Activated CD4-positive, alpha-beta T cell treated with anti-CD3 and anti-CD28 coated beads for 36 hours (primary cell): Measurements from ENCODE around the gene FMNL1. TPM values are rescaled to one million over a fixed set of nuclear protein-coding genes. Genes with fewer than 3 reads are reported as not detected.
A peak's percentile ranks its signal among the peaks of the same experiment; 100 is the strongest.

Source experiments
- ATAC-seq: fragments of 200-7000 bp; cut with Tn5 transposase; one replicate; pipeline ENCODE4 v1.10.0; 2021; ENCODE audit warnings: mild to moderate bottlenecking, moderate library complexity
- CTCF ChIA-PET: fragments of 350-600 bp; sonication (Branson Sonifier 250); formaldehyde crosslinking; loops from one replicate; lab custom pipeline; 2021; ENCODE audit warnings: antibody characterized with exemption; lab: Charles Lee
- POLR2A ChIA-PET: fragments of 350-600 bp; sonication (Branson Sonifier 250); formaldehyde crosslinking; loops from one replicate; lab custom pipeline; 2021; ENCODE audit warnings: antibody characterized with exemption, inconsistent platforms; lab: Charles Lee
- DNase-seq: peaks from one replicate; pipeline ENCODE4 v3.0.0-alpha.2; 2020
- H3K27ac Mint-ChIP-seq: one replicate; pipeline ENCODE4 v1.8.0; 2021; ENCODE audit warnings: mixed read lengths
- H3K27me3 Mint-ChIP-seq: one replicate; pipeline ENCODE4 v1.8.0; 2021; ENCODE audit warnings: mixed read lengths
- H3K36me3 Mint-ChIP-seq: one replicate; pipeline ENCODE4 v1.8.0; 2021; ENCODE audit warnings: low read depth, mixed read lengths
- H3K4me1 Mint-ChIP-seq: one replicate; pipeline ENCODE4 v1.8.0; 2021; ENCODE audit warnings: mixed read lengths
- H3K4me3 Mint-ChIP-seq: one replicate; pipeline ENCODE4 v1.8.0; 2021; ENCODE audit warnings: mild to moderate bottlenecking, moderate library complexity, mixed read lengths
- H3K9me3 Mint-ChIP-seq: one replicate; pipeline ENCODE4 v1.8.0; 2021; ENCODE audit warnings: low read depth, mixed read lengths
- intact Hi-C, 2 experiments: fragments of 100-400 bp; cut with DNase I in 1 of 2; cut with micrococcal nuclease in 1 of 2; formaldehyde crosslinking; loops; one replicate each; pipeline versions ENCODE4 v1.14.2 to v1.15.1; 2022 to 2024; cut with DNase I, micrococcal nuclease
- total RNA-seq, 2 experiments: library from RNA; stranded (reverse); gene quantifications; one replicate each; pipeline ENCODE4 v1.2.3, GENCODE V29; 2021

Gene FMNL1
- 100 to 1,000 TPM; 268 to 295 TPM for total RNA-seq

DNA sequence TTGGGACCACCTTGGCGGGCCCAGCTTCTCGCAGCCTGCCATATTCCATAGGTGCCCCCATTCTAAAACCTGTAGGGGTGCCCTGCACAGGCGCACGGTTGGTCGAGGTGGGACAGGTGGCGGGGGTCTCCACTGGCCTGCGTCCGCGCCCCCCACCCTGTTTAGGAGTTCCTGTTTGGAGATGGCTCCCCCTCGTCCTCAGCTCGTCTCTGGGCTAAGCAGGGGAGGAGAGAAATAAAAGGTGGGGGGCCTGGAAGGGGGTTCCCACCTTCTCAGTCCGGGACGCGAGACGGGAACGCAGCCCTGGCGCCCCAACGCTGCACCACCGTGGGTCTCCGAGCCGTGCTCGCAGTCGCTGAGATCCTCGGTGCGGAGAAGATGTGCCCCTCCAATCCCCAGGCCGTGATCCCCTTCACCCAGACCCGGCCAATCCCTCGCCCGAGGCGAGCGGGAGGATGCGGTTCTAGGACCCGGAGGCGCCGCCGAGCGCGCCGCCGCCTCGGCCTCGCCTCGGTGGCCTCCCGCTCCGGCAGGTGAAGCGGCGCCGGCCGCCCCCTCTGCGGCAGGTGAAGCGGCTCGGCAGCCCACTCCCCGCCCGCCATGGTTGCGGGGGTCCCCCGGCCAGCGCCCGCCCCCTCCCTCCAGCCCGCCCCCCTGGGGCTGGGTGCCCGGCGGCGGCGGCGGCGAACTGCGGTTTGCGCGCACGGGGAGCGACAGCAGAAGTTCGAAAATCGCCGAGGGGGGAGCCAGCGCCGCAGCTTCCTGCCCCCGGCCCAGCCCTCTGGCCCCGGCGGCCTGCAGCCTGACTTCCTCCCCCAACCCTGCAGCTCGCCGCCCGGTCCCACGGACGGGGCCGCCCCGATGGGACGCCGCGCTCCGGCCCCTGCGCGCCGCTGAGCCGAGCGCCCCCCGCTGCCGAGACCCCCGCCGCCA is at the start of gene FMNL1:
FMNL1 (plus strand) TSS at position 805 of the 933 bp plus-strand sequence. CDS start 240 bp downstream, outside the sequence.
- Mint-ChIP-seq H3K27me3 (no peaks in the 10 kb centered on the region), H3K9me3 (no peaks in the 10 kb centered on the region), H3K4me1 (peaks cover 41% of the 10 kb centered on the region), H3K27ac (peak within 1 kb of the TSS; percentile 100), H3K36me3 (peaks cover 59% of the 10 kb centered on the region), H3K4me3 (peak within 1 kb of the TSS; percentile 94)
- no peak for ATAC-seq
- ChIA-PET POLR2A (interaction anchor here (0.6 to 2.3 kb wide), 4 partner anchors 14 to 252 kb away, joined by 3 to 11 read pairs (median 5); partner anchors contain the start of gene HEXIM1), CTCF (interaction anchor here (0.6 to 9.3 kb wide), 13 partner anchors 12 to 687 kb away, joined by 3 to 334 read pairs (median 8); partner anchors contain the start of gene ACBD4)
- intact Hi-C loops = no loop called here
- DNase-seq = peak; percentile 79

DNA sequence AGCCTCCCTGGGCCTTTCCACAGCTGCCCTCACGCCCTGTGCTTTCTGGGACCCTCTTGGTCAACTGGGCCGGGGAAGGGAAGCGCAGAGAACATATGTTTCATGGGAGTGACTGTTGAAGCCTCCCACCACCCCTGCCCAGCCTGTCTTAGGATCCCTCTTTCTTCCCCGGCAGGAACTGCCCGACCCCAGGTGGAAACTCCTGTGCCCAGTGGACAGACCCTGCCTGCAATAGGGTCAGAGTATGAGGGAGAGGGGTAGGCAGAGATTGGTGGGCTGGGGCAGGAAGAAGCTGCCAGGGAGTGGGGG is 49.5 kb upstream of the FMNL1 start:
- H3K4me3 Mint-ChIP-seq = no peak overlapping the region
- no peaks in the 10 kb centered on the region for H3K9me3 Mint-ChIP-seq
- POLR2A ChIA-PET = interaction anchor here (1.3 to 3.3 kb wide), 2 partner anchors 23 to 37 kb away, joined by 5 to 33 read pairs; partner anchors contain the start of genes ACBD4 and HEXIM1

GRCh38 chr17:45172541-45173286 is 49.0 kb upstream of the FMNL1 start:
- intact Hi-C loops = loop anchor here (1.0 to 2.0 kb wide), 4 partner anchors 11 to 24 kb away; partner anchors contain the start of genes HEXIM1 (in 2 of the 2) and HEXIM2 (in 2 of the 2)
- peak; percentile 88 for ATAC-seq
- DNase-seq = peak; percentile 81
- Mint-ChIP-seq H3K9me3 (no peaks in the 10 kb centered on the region), H3K36me3 (no peaks in the 10 kb centered on the region), H3K27ac (peak overlapping the region; percentile 85), H3K27me3 (no peaks in the 10 kb centered on the region), H3K4me3 (peak overlapping the region; percentile 69), H3K4me1 (peaks cover 23% of the 10 kb centered on the region)
- POLR2A ChIA-PET = interaction anchor here (0.8 to 3.3 kb wide), 4 partner anchors 11 to 37 kb away, joined by 3 to 33 read pairs (median 7); partner anchors contain the start of genes ACBD4, HEXIM1 and HEXIM2
- CTCF ChIA-PET = interaction anchor here (0.6 to 4.2 kb wide), 12 partner anchors 9 to 50 kb away, joined by 3 to 41 read pairs (median 5); partner anchors contain the start of genes ACBD4, HEXIM1 and HEXIM2

More for the DNA sequence above, 49.5 kb upstream of the FMNL1 start:
- no peaks in the 10 kb centered on the region for H3K36me3 Mint-ChIP-seq
- H3K27ac Mint-ChIP-seq = peak overlapping the region; percentile 85
- CTCF ChIA-PET = interaction anchor here (0.7 to 4.2 kb wide), 8 partner anchors 9 to 37 kb away, joined by 3 to 41 read pairs (median 10); partner anchors contain the start of genes ACBD4, HEXIM1 and HEXIM2
- no peak for ATAC-seq
- no peaks in the 10 kb centered on the region for H3K27me3 Mint-ChIP-seq
- no peak for DNase-seq
- intact Hi-C loops = loop anchor here (1.0 to 2.0 kb wide), 4 partner anchors 11 to 25 kb away; partner anchors contain the start of genes HEXIM1 (in 2 of the 2) and HEXIM2 (in 2 of the 2)
- H3K4me1 Mint-ChIP-seq = peaks cover 23% of the 10 kb centered on the region

DNA sequence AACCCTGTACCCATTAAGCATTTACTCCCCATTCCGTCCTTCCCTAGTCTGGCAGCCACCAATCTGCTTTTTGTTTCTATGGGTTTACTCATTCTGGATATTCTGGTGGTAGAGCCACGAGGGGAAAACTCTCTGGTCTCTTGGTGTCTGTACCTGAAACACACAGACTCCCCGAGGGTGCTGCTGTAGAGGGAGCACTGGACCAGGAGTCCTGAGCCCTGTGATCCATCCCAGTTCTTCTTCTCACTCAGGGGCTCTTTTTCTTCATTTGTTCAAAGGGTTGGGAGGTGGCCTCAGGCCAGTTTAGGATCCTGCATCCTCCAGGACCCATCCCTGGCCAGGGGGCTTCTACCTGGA is 45.9 kb upstream of the FMNL1 start:
- H3K27ac Mint-ChIP-seq = no peak overlapping the region
- ChIA-PET CTCF (interaction anchor here (1.2 kb wide), 1 partner anchor 40 kb away, joined by 5 read pairs; the partner anchor contains the start of gene ACBD4), POLR2A (no interaction called here)

DNA sequence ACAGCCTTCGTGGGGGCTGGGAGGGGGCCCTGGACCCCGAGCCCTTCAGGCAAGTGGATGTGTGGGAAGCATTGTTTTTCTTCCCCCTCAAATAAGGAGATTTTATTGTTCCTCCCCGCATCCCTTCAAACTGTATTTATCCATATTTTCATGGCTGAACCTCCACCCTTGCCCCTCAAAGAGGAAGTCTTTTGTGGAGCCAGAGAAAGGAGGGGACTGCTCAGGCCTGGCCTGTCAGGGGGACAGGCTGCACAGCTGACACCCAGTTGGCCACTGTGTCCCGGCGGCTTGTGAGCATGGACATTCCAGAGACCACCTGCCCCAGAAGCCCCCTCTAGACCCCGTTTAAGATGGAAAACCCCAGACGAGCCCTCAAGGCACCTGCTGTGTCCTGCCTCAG is 44.1 kb upstream of the FMNL1 start:
- DNase-seq (no peak), ATAC-seq (no peak)
- POLR2A ChIA-PET = no interaction called here
- Mint-ChIP-seq H3K27ac (no peak overlapping the region), H3K4me3 (no peak overlapping the region), H3K4me1 (peaks cover 6% of the 10 kb centered on the region), H3K27me3 (no peaks in the 10 kb centered on the region), H3K9me3 (no peaks in the 10 kb centered on the region), H3K36me3 (no peaks in the 10 kb centered on the region)
- CTCF ChIA-PET = interaction anchor here (1.1 to 2.8 kb wide), 3 partner anchors 20 to 25 kb away, joined by 3 to 9 read pairs (median 4); no protein-coding TSS in a partner anchor
- intact Hi-C loops = no loop called here

More for the DNA sequence above, 45.9 kb upstream of the FMNL1 start:
- H3K27me3 Mint-ChIP-seq = no peaks in the 10 kb centered on the region
- H3K4me1 Mint-ChIP-seq = peaks cover 22% of the 10 kb centered on the region
- DNase-seq = no peak
- H3K4me3 Mint-ChIP-seq = no peak overlapping the region
- intact Hi-C loops = no loop called here
- no peaks in the 10 kb centered on the region for H3K9me3 Mint-ChIP-seq
- H3K36me3 Mint-ChIP-seq = no peaks in the 10 kb centered on the region
- no peak for ATAC-seq

DNA sequence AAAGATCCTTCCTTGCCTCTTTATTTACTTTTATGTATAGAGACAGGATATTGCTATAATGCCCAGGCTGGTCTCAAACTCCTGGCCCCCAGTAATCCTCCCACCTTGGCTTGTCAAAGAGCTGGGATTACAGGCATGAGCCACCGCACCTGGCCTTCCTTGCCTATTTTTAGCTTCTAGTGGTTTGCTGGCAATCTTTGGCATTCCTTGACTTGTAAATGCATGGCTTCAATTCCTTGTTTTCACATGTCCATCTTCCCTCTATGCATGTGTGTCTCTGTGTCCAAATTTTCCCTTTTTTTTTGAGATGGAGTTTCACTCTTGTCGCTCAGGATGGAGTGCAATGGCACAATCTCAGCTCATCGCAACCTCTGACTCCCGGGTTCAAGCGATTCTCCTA is 37.5 kb upstream of the FMNL1 start:
- H3K36me3 Mint-ChIP-seq = no peaks in the 10 kb centered on the region
- ATAC-seq = no peak
- no peak for DNase-seq
- H3K27ac Mint-ChIP-seq = no peak overlapping the region
- intact Hi-C loops = no loop called here
- no peaks in the 10 kb centered on the region for H3K9me3 Mint-ChIP-seq
- H3K4me3 Mint-ChIP-seq = no peak overlapping the region
- H3K4me1 Mint-ChIP-seq = no peaks in the 10 kb centered on the region
- ChIA-PET CTCF (interaction anchor here (0.7 to 1.8 kb wide), 4 partner anchors 14 to 493 kb away, joined by 3 to 7 read pairs (median 4); partner anchors contain the start of gene ACBD4), POLR2A (no interaction called here)
- H3K27me3 Mint-ChIP-seq = no peaks in the 10 kb centered on the region

- Mint-ChIP-seq H3K4me1 (no peaks in the 10 kb centered on the region), H3K36me3 (no peaks in the 10 kb centered on the region), H3K27ac (no peak overlapping the region), H3K9me3 (no peaks in the 10 kb centered on the region), H3K4me3 (no peak overlapping the region), H3K27me3 (no peaks in the 10 kb centered on the region)
- ChIA-PET POLR2A (no interaction called here), CTCF (no interaction called here)
- no peak for ATAC-seq
- DNase-seq = no peak
- intact Hi-C loops = no loop called here
Measured at GRCh38 chr17:45186801-45187354, 34.8 kb upstream of the FMNL1 start.

DNA sequence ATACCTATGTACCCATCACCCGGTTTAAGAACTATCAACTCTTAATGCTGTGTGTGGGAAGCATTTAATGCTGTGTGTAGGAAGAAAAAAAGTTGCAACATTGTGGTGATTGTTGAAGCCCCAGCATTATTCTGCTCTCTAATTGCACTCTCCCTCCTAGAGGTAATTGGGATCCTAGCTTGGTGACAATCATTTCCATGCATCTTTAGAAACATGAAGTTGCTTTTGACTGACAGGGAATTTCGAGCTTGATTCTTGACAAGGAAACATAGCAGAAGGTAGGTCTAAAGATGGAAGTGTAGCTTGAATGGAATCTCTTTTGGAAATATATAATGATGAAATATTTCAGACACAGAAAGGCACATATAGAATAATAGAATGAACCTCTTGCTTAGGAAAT is 32.7 kb upstream of the FMNL1 start:
- intact Hi-C loops = no loop called here
- ChIA-PET POLR2A (interaction anchor here (1.4 kb wide), 1 partner anchor 40 kb away, joined by 4 read pairs; no protein-coding TSS in a partner anchor), CTCF (interaction anchor here (0.6 to 2.6 kb wide), 4 partner anchors 9 to 128 kb away, joined by 3 to 12 read pairs (median 5); partner anchors contain the start of genes ACBD4 and MAP3K14)
- Mint-ChIP-seq H3K4me1 (no peaks in the 10 kb centered on the region), H3K9me3 (no peaks in the 10 kb centered on the region), H3K4me3 (no peak overlapping the region), H3K27me3 (no peaks in the 10 kb centered on the region), H3K27ac (no peak overlapping the region), H3K36me3 (no peaks in the 10 kb centered on the region)
- DNase-seq = no peak
- ATAC-seq = no peak

- ATAC-seq = no peak
- Mint-ChIP-seq H3K36me3 (no peaks in the 10 kb centered on the region), H3K4me3 (no peak overlapping the region), H3K9me3 (peaks cover 2% of the 10 kb centered on the region), H3K27me3 (no peaks in the 10 kb centered on the region), H3K4me1 (no peaks in the 10 kb centered on the region), H3K27ac (no peak overlapping the region)
- intact Hi-C loops = loop anchor here in 1 of 2 experiments (10.0 kb wide), 2 partner anchors 266 to 416 kb away; no protein-coding TSS in a partner anchor
- DNase-seq = no peak
- ChIA-PET POLR2A (interaction anchor here (0.5 to 0.6 kb wide), 2 partner anchors 49 to 434 kb away, joined by 3 to 6 read pairs; no protein-coding TSS in a partner anchor), CTCF (interaction anchor here (0.6 to 1.9 kb wide), 4 partner anchors 18 to 100 kb away, joined by 3 to 7 read pairs (median 4); partner anchors contain the start of gene ACBD4)
Measured at GRCh38 chr17:45190503-45191255, 31.0 kb upstream of the FMNL1 start.
